ENCODE measurements around the gene LANCL3. TPM values are rescaled to one million over a fixed set of nuclear protein-coding genes. Genes with fewer than 3 reads are reported as not detected.

The LANCL3 gene
- total RNA-seq, 2 experiments from 2014 or later = 0.04 TPM; not detected in 1

DNA sequence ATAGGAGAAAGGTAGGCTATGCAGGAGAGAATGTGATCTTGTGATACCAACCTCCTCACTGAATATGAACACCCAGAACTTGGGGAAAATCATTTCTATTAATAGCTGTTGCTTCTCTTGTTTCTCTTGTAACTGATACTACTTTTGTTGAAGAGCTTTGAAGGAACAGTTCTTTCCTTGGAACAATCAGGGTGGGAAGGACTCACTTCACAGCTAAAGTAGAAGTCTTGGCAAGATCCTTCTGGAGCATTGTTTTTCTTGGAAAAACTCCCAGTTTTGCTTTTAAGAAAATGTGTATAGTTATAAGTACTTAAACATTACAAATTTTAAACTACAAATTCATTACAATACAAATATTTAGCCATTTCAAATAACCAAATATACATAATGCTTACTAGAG, 95.1 kb downstream of the LANCL3 start:
- no peaks in the 10 kb centered on the region for H3K4me1 ChIP-seq (ENCODE audit: insufficient read depth, low read length, poor library complexity, severe bottlenecking)
- no peak for DNase-seq (ENCODE audit: low spot score)
- H4K20me1 ChIP-seq (ENCODE audit: insufficient read depth, low read length) = no peaks in the 10 kb centered on the region
- CTCF ChIA-PET (ENCODE audit: unreplicated experiment) = no interaction called here
- POLR2A ChIA-PET = no interaction called here
- H3K27ac ChIP-seq (ENCODE audit: low read depth, low read length, poor library complexity, severe bottlenecking) = no peak overlapping the region
- TF ChIP-seq EZH2phosphoT487 (IDR thresholded peaks at IDR 0.05; ENCODE audit: borderline replicate concordance, low read depth, low read length) (no peak), CTCF (conservative IDR thresholded peaks at IDR 0.05; ENCODE audit: low read length) (no peak)
- H3K9me2 ChIP-seq (ENCODE audit: insufficient read depth, low read length) = no peaks in the 10 kb centered on the region
- no TSS peak for BruUV-seq (replicated peaks)
- no peak overlapping the region for H3K4me2 ChIP-seq (ENCODE audit: low read length)
- intact Hi-C loops (cut with micrococcal nuclease; ENCODE audit: unreplicated experiment) = no loop called here
- H3K9me3 ChIP-seq (ENCODE audit: low read length) = no peaks in the 10 kb centered on the region
- no peak overlapping the region for H3K4me3 ChIP-seq (ENCODE audit: low read depth, low read length, poor library complexity, severe bottlenecking)
- H3K79me2 ChIP-seq (ENCODE audit: insufficient read depth, low read depth, low read length) = no peaks in the 10 kb centered on the region
- no peak overlapping the region for H2AFZ ChIP-seq (ENCODE audit: low read length)
- no peaks in the 10 kb centered on the region for H3K36me3 ChIP-seq (ENCODE audit: insufficient read depth, low read length)

- intact Hi-C loops (cut with micrococcal nuclease; ENCODE audit: unreplicated experiment) = no loop called here
- no TSS peak for BruUV-seq (replicated peaks)
- H3K79me2 ChIP-seq (ENCODE audit: insufficient read depth, low read depth, low read length) = no peaks in the 10 kb centered on the region
- TF ChIP-seq CTCF (conservative IDR thresholded peaks at IDR 0.05; ENCODE audit: low read length) (no peak), EZH2phosphoT487 (IDR thresholded peaks at IDR 0.05; ENCODE audit: borderline replicate concordance, low read depth, low read length) (no peak)
- CTCF ChIA-PET (ENCODE audit: unreplicated experiment) = no interaction called here
- no peaks in the 10 kb centered on the region for H3K9me2 ChIP-seq (ENCODE audit: insufficient read depth, low read length)
- H3K4me2 ChIP-seq (ENCODE audit: low read length) = no peak overlapping the region
- H4K20me1 ChIP-seq (ENCODE audit: insufficient read depth, low read length) = no peaks in the 10 kb centered on the region
- no peaks in the 10 kb centered on the region for H3K4me1 ChIP-seq (ENCODE audit: insufficient read depth, low read length, poor library complexity, severe bottlenecking)
- H3K27ac ChIP-seq (ENCODE audit: low read depth, low read length, poor library complexity, severe bottlenecking) = no peak overlapping the region
- H2AFZ ChIP-seq (ENCODE audit: low read length) = no peak overlapping the region
- no peaks in the 10 kb centered on the region for H3K9me3 ChIP-seq (ENCODE audit: low read length)
- no peak for DNase-seq (ENCODE audit: low spot score)
- POLR2A ChIA-PET = no interaction called here
- no peak overlapping the region for H3K4me3 ChIP-seq (ENCODE audit: low read depth, low read length, poor library complexity, severe bottlenecking)
- no peaks in the 10 kb centered on the region for H3K36me3 ChIP-seq (ENCODE audit: insufficient read depth, low read length)
Measured at GRCh38 chrX:37667141-37667540, 95.7 kb downstream of the LANCL3 start.

GRCh38 chrX:37672563-37672962, 101.1 kb downstream of the LANCL3 start:
- H3K4me2 ChIP-seq (ENCODE audit: low read length) = no peak overlapping the region
- no peaks in the 10 kb centered on the region for H3K9me2 ChIP-seq (ENCODE audit: insufficient read depth, low read length)
- TF ChIP-seq EZH2phosphoT487 (IDR thresholded peaks at IDR 0.05; ENCODE audit: borderline replicate concordance, low read depth, low read length) = no peak
- no peak for TF ChIP-seq CTCF (conservative IDR thresholded peaks at IDR 0.05; ENCODE audit: low read length)
- H3K9me3 ChIP-seq (ENCODE audit: low read length) = no peaks in the 10 kb centered on the region
- BruUV-seq (replicated peaks) = no TSS peak
- no peaks in the 10 kb centered on the region for H3K79me2 ChIP-seq (ENCODE audit: insufficient read depth, low read depth, low read length)
- H3K4me1 ChIP-seq (ENCODE audit: insufficient read depth, low read length, poor library complexity, severe bottlenecking) = no peaks in the 10 kb centered on the region
- H3K36me3 ChIP-seq (ENCODE audit: insufficient read depth, low read length) = no peaks in the 10 kb centered on the region
- CTCF ChIA-PET (ENCODE audit: unreplicated experiment) = no interaction called here
- H3K4me3 ChIP-seq (ENCODE audit: low read depth, low read length, poor library complexity, severe bottlenecking) = no peak overlapping the region
- H2AFZ ChIP-seq (ENCODE audit: low read length) = no peak overlapping the region
- no peaks in the 10 kb centered on the region for H4K20me1 ChIP-seq (ENCODE audit: insufficient read depth, low read length)
- DNase-seq (ENCODE audit: low spot score) = no peak
- POLR2A ChIA-PET = no interaction called here
- H3K27ac ChIP-seq (ENCODE audit: low read depth, low read length, poor library complexity, severe bottlenecking) = no peak overlapping the region
- intact Hi-C loops (cut with micrococcal nuclease; ENCODE audit: unreplicated experiment) = no loop called here

Data from OCI-LY7 (cell line).